Tibial nerve (tissue), 4 donors: ENCODE data around the gene RASA1. TPM values are rescaled to one million over a fixed set of nuclear protein-coding genes. Genes with fewer than 3 reads are reported as not detected.

Source experiments
- DNase-seq, 2 donors: peaks; one replicate each; pipeline ENCODE4 v3.0.0-alpha.2; 2019; ENCODE audit warnings: low spot score in 2 of 2
- H3K27ac ChIP-seq, 4 donors: fragments of 200-600 bp; sonication (generic) in 3 of 4; one replicate each; pipeline ENCODE4 v1.5.1; 2017 to 2019; ENCODE audit warnings: mild to moderate bottlenecking in 1 of 4
- H3K27me3 ChIP-seq, 2 donors: fragments of 200-600 bp; sonication (generic) in 1 of 2; one replicate each; pipeline versions ENCODE4 v1.5.1 to v1.6.0; 2017 to 2019
- H3K36me3 ChIP-seq, 3 donors: fragments of 200-600 bp; sonication (generic); one replicate each; pipeline ENCODE4 v1.5.1; 2018 to 2019
- H3K4me1 ChIP-seq, 4 donors: fragments of 200-600 bp; sonication (generic) in 3 of 4; one replicate each; pipeline ENCODE4 v1.5.1; 2017 to 2019
- H3K4me3 ChIP-seq, 4 donors: fragments of 200-600 bp; sonication (generic) in 3 of 4; one replicate each; pipeline ENCODE4 v1.5.1; 2017 to 2019; ENCODE audit warnings: mild to moderate bottlenecking in 1 of 4, moderate library complexity in 1 of 4
- H3K9me3 ChIP-seq, 4 donors: fragments of 200-600 bp; sonication (generic) in 3 of 4; one replicate each; pipeline ENCODE4 v1.5.1; 2017 to 2019
- EP300 ChIP-seq, 2 donors: sonication (generic); formaldehyde crosslinking; IDR thresholded peaks; one replicate each; pipeline ENCODE4 v1.6.1; 2017; ENCODE audit warnings: antibody characterized with exemption in 2 of 2, mild to moderate bottlenecking in 1 of 2
- POLR2A ChIP-seq, 2 donors: fragments of 450-650 bp; IDR thresholded peaks; one replicate each; pipeline ENCODE4 v1.6.1; 2017; ENCODE audit warnings: antibody characterized with exemption in 2 of 2, mild to moderate bottlenecking in 2 of 2, moderate library complexity in 2 of 2
- WGBS, 2 donors: methylation state at CpG; one replicate each; pipeline ENCODE4 v1.1.5; 2018; 5-methylcytosine and 5-hydroxymethylcytosine counted together
- total RNA-seq, 4 donors: library from RNA; depleted of rRNA; stranded (reverse); fragments of >200 nt; gene quantifications; one replicate each; pipeline ENCODE4 v1.1.0, GENCODE V29; 2016
- TF ChIP-seq, protein P1 (sequence below), 5 experiments: fragments of 200-600 bp in 3 of 5; fragments of 450-650 bp in 2 of 5; sonication (generic) in 3 of 5; IDR thresholded peaks; one replicate each; pipeline ENCODE4 v1.5.1; 2016 to 2019; ENCODE audit warnings: antibody characterized with exemption in 5 of 5, mild to moderate bottlenecking in 3 of 5, moderate library complexity in 2 of 5

RASA1 gene
- total RNA-seq, 4 donors from 2014 or later = 26.9 to 40.6 (median 33.7) TPM

- Histone ChIP-seq H3K4me1 (peaks cover 0 to 33% (median 0%) of the 10 kb centered on the region in 4 donors), H3K27me3 (no peaks in the 10 kb centered on the region), H3K4me3 (no peak overlapping the region), H3K27ac (no peak overlapping the region), H3K9me3 (no peaks in the 10 kb centered on the region), H3K36me3 (no peaks in the 10 kb centered on the region)
- WGBS, 2 donors = 72 to 79% methylated on average over 5 of the region's 5 CpGs
- no peak for DNase-seq
- TF ChIP-seq POLR2A (IDR thresholded peaks at IDR 0.05) = no peak
- TF ChIP-seq EP300 (IDR thresholded peaks at IDR 0.05) = no peak
- TF ChIP-seq, protein P1, sequence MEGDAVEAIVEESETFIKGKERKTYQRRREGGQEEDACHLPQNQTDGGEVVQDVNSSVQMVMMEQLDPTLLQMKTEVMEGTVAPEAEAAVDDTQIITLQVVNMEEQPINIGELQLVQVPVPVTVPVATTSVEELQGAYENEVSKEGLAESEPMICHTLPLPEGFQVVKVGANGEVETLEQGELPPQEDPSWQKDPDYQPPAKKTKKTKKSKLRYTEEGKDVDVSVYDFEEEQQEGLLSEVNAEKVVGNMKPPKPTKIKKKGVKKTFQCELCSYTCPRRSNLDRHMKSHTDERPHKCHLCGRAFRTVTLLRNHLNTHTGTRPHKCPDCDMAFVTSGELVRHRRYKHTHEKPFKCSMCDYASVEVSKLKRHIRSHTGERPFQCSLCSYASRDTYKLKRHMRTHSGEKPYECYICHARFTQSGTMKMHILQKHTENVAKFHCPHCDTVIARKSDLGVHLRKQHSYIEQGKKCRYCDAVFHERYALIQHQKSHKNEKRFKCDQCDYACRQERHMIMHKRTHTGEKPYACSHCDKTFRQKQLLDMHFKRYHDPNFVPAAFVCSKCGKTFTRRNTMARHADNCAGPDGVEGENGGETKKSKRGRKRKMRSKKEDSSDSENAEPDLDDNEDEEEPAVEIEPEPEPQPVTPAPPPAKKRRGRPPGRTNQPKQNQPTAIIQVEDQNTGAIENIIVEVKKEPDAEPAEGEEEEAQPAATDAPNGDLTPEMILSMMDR (IDR thresholded peaks at IDR 0.05) = no peak
Observed at GRCh38 chr5:87311405-87312279, 44.0 kb downstream of the RASA1 start.

- WGBS, 2 donors = 86 to 91% methylated on average over 3 of the region's 3 CpGs
- Histone ChIP-seq H3K9me3 (no peaks in the 10 kb centered on the region), H3K27me3 (no peaks in the 10 kb centered on the region), H3K36me3 (peaks cover 0 to under 1% (median 0%) of the 10 kb centered on the region in 3 donors), H3K4me3 (no peak overlapping the region), H3K4me1 (peaks cover 0 to 33% (median 0%) of the 10 kb centered on the region in 4 donors), H3K27ac (no peak overlapping the region)
- TF ChIP-seq POLR2A (IDR thresholded peaks at IDR 0.05) (no peak), EP300 (IDR thresholded peaks at IDR 0.05) (no peak)
- TF ChIP-seq, protein P1 (IDR thresholded peaks at IDR 0.05) = no peak
- no peak for DNase-seq
Observed at GRCh38 chr5:87313216-87313615, 45.5 kb downstream of the RASA1 start.

GRCh38 chr5:87319469-87319868, 51.8 kb downstream of the RASA1 start:
- peaks cover 0 to 15% (median 0%) of the 10 kb centered on the region in 3 donors for H3K36me3 ChIP-seq
- no peaks in the 10 kb centered on the region for H3K27me3 ChIP-seq
- H3K4me1 ChIP-seq = peaks cover 0 to 14% (median 0%) of the 10 kb centered on the region in 4 donors
- no peak for DNase-seq
- H3K27ac ChIP-seq = no peak overlapping the region
- TF ChIP-seq POLR2A (IDR thresholded peaks at IDR 0.05) = no peak
- TF ChIP-seq, protein P1 (IDR thresholded peaks at IDR 0.05) = no peak
- TF ChIP-seq EP300 (IDR thresholded peaks at IDR 0.05) = no peak
- WGBS, 2 donors = 97 to 100% methylated on average over 2 of the region's 2 CpGs
- H3K4me3 ChIP-seq = no peak overlapping the region
- no peaks in the 10 kb centered on the region for H3K9me3 ChIP-seq

DNA sequence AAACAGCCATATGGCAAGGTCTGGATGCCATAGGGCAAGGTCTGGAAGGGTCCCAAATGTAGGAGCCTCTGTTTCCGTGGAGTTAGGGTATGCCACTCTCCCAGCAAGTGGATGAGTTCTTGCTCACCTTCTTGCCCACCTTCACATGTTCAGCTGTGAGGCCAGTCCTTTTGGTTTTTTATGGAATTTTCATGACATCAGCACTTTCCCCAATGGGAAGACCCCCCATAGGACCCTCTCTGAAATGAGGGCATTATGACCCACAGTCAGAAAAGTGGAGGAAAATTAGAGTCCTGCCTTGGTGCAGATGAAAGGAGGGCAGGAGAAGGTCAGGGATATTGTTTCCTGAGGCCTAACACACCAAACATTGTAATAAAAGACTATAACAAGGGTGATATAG, 53.9 kb downstream of the RASA1 start:
- Histone ChIP-seq H3K36me3 (peaks cover 0 to 15% (median 0%) of the 10 kb centered on the region in 3 donors), H3K27ac (no peak overlapping the region), H3K27me3 (no peaks in the 10 kb centered on the region), H3K4me3 (no peak overlapping the region), H3K9me3 (no peaks in the 10 kb centered on the region), H3K4me1 (peaks cover 0 to 20% (median 0%) of the 10 kb centered on the region in 4 donors)
- WGBS, 2 donors = 89 to 100% methylated on average over 1 of the region's 1 CpG
- TF ChIP-seq POLR2A (IDR thresholded peaks at IDR 0.05) = no peak
- TF ChIP-seq, protein P1 (IDR thresholded peaks at IDR 0.05) = no peak
- no peak for TF ChIP-seq EP300 (IDR thresholded peaks at IDR 0.05)
- DNase-seq = no peak

DNA sequence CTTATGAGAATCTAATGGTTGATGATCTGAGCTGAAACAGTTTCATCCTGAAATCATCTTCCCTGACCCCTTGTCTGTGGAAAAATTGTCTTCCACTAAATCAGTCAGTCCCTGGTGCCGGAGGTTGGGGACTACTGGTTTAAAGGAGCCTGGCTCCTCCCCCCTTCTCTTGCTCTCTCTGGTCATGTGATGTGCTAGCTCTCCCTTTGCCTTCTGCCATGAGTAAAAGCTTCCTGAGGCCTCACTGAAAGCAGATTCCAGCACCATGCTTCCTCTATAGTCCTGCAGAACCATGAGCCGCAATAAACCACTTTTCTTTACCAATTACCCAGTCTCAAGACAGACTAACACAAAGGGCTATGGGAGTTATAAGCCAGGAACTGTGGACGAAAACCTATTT, 54.7 kb downstream of the RASA1 start:
- H3K36me3 ChIP-seq = peaks cover 0 to 15% (median 0%) of the 10 kb centered on the region in 3 donors
- no peaks in the 10 kb centered on the region for H3K27me3 ChIP-seq
- no peak overlapping the region for H3K27ac ChIP-seq
- no peak for DNase-seq
- no peaks in the 10 kb centered on the region for H3K9me3 ChIP-seq
- H3K4me3 ChIP-seq = no peak overlapping the region
- TF ChIP-seq EP300 (IDR thresholded peaks at IDR 0.05) (no peak), POLR2A (IDR thresholded peaks at IDR 0.05) (no peak)
- TF ChIP-seq, protein P1 (IDR thresholded peaks at IDR 0.05) = no peak
- peaks cover 0 to 20% (median 0%) of the 10 kb centered on the region in 4 donors for H3K4me1 ChIP-seq
- 96 to 97% methylated on average over 3 of the region's 3 CpGs for WGBS, 2 donors
